ENCODE measurements around the gene CD300LF.

CD300LF gene

DNA sequence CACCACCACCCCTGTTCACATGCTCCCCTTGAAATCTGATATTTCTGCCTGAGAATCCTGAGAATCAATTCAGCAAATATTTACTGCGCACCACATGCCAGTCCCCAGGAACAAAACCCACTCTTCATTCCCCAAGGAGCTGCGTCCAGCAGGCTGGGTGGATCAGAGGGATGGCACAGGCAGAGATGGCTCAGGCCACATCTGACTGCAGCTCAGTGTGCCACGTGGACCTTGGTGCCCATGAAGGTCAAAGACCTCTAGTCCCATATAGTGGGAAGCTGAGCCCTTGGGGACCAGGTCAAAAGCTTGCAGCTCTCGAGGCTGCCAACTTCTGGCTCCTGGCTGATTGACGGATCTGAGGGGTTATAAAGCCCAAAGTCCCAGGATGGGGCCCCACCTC, 31.8 kb downstream of the CD300LF start:
- DNase-seq (no peak), ATAC-seq (ENCODE audit: insufficient read depth, low read depth) (no peak)
- H3K27ac ChIP-seq (ENCODE audit: low read length) = no peak overlapping the region
- H3K79me2 ChIP-seq (ENCODE audit: insufficient read depth, low read length) = no peaks in the 10 kb centered on the region
- no peak for TF ChIP-seq EZH2 (IDR thresholded peaks at IDR 0.05; ENCODE audit: borderline replicate concordance, low read depth, low read length, severe bottlenecking)
- H3K4me1 ChIP-seq (ENCODE audit: insufficient read depth, low read length) = no peaks in the 10 kb centered on the region
- no peak overlapping the region for H2AFZ ChIP-seq (ENCODE audit: low read depth, low read length)
- no peaks in the 10 kb centered on the region for H3K9me3 ChIP-seq (ENCODE audit: insufficient read depth, low read length, severe bottlenecking)
- H4K20me1 ChIP-seq (ENCODE audit: insufficient read depth, low read length) = no peaks in the 10 kb centered on the region
- H3K36me3 ChIP-seq (ENCODE audit: insufficient read depth, low read length) = no peaks in the 10 kb centered on the region
- H3K9ac ChIP-seq (ENCODE audit: low read depth, low read length) = no peak overlapping the region
- peaks cover 8% of the 10 kb centered on the region for H3K27me3 ChIP-seq (ENCODE audit: insufficient read depth, low read length, poor library complexity)
- H3K4me2 ChIP-seq (ENCODE audit: insufficient read depth, low read length) = no peak overlapping the region
- no peak overlapping the region for H3K4me3 ChIP-seq (ENCODE audit: low read depth in 1 of 2, low read length in 2 of 2)

GRCh38 chr17:74680213-74680612, 32.5 kb downstream of the CD300LF start:
- Histone ChIP-seq H3K27ac (ENCODE audit: low read length) (no peak overlapping the region), H3K4me2 (ENCODE audit: insufficient read depth, low read length) (no peak overlapping the region), H3K79me2 (ENCODE audit: insufficient read depth, low read length) (no peaks in the 10 kb centered on the region), H3K27me3 (ENCODE audit: insufficient read depth, low read length, poor library complexity) (peaks cover 9% of the 10 kb centered on the region), H3K4me3 (ENCODE audit: low read depth in 1 of 2, low read length in 2 of 2) (no peak overlapping the region), H3K9me3 (ENCODE audit: insufficient read depth, low read length, severe bottlenecking) (no peaks in the 10 kb centered on the region), H4K20me1 (ENCODE audit: insufficient read depth, low read length) (no peaks in the 10 kb centered on the region), H3K36me3 (ENCODE audit: insufficient read depth, low read length) (no peaks in the 10 kb centered on the region), H3K9ac (ENCODE audit: low read depth, low read length) (no peak overlapping the region), H2AFZ (ENCODE audit: low read depth, low read length) (no peak overlapping the region), H3K4me1 (ENCODE audit: insufficient read depth, low read length) (no peaks in the 10 kb centered on the region)
- ATAC-seq (ENCODE audit: insufficient read depth, low read depth) (no peak), DNase-seq (no peak)
- TF ChIP-seq CTCF (IDR thresholded peaks at IDR 0.05; ENCODE audit: borderline replicate concordance, extremely low read depth, low read length, poor library complexity, severe bottlenecking) = no peak
- no peak for TF ChIP-seq EZH2 (IDR thresholded peaks at IDR 0.05; ENCODE audit: borderline replicate concordance, low read depth, low read length, severe bottlenecking)

GRCh38 chr17:74679374-74679773, 33.3 kb downstream of the CD300LF start:
- H3K27me3 ChIP-seq (ENCODE audit: insufficient read depth, low read length, poor library complexity) = peaks cover 9% of the 10 kb centered on the region
- no peaks in the 10 kb centered on the region for H3K4me1 ChIP-seq (ENCODE audit: insufficient read depth, low read length)

DNA sequence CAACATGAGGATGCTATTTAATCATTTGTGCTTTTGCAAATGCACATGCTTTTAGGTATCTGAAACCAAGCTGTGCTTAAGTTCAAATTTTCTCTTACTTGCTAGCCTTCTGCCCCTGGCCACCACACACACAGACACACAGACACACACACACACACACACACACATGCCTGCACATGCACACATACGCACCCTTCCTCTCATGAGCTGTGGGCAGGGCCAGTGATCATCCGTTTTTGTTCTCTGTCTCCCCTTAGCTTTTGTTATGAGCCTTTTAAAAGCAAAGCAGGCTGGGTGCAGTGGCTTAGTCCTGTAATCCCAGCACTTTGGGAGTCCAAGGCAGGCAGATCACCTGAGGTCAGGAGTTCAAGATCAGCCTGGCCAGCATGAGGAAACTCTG, 34.2 kb downstream of the CD300LF start:
- no peak for DNase-seq
- Histone ChIP-seq H4K20me1 (ENCODE audit: insufficient read depth, low read length) (no peaks in the 10 kb centered on the region), H3K9me3 (ENCODE audit: insufficient read depth, low read length, severe bottlenecking) (no peaks in the 10 kb centered on the region), H3K36me3 (ENCODE audit: insufficient read depth, low read length) (no peaks in the 10 kb centered on the region), H3K27me3 (ENCODE audit: insufficient read depth, low read length, poor library complexity) (peaks cover 9% of the 10 kb centered on the region), H3K27ac (ENCODE audit: low read length) (no peak overlapping the region), H2AFZ (ENCODE audit: low read depth, low read length) (no peak overlapping the region), H3K79me2 (ENCODE audit: insufficient read depth, low read length) (no peaks in the 10 kb centered on the region), H3K4me1 (ENCODE audit: insufficient read depth, low read length) (no peaks in the 10 kb centered on the region), H3K4me3 (ENCODE audit: low read depth in 1 of 2, low read length in 2 of 2) (no peak overlapping the region), H3K4me2 (ENCODE audit: insufficient read depth, low read length) (no peak overlapping the region), H3K9ac (ENCODE audit: low read depth, low read length) (no peak overlapping the region)
- ATAC-seq (ENCODE audit: insufficient read depth, low read depth) = no peak
- TF ChIP-seq CTCF (IDR thresholded peaks at IDR 0.05; ENCODE audit: borderline replicate concordance, extremely low read depth, low read length, poor library complexity, severe bottlenecking) (no peak), EZH2 (IDR thresholded peaks at IDR 0.05; ENCODE audit: borderline replicate concordance, low read depth, low read length, severe bottlenecking) (no peak)

More at GRCh38 chr17:74679374-74679773, 33.3 kb downstream of the CD300LF start:
- no peak for TF ChIP-seq EZH2 (IDR thresholded peaks at IDR 0.05; ENCODE audit: borderline replicate concordance, low read depth, low read length, severe bottlenecking)
- no peak for TF ChIP-seq CTCF (IDR thresholded peaks at IDR 0.05; ENCODE audit: borderline replicate concordance, extremely low read depth, low read length, poor library complexity, severe bottlenecking)
- Histone ChIP-seq H3K36me3 (ENCODE audit: insufficient read depth, low read length) (no peaks in the 10 kb centered on the region), H3K4me3 (ENCODE audit: low read depth in 1 of 2, low read length in 2 of 2) (no peak overlapping the region), H2AFZ (ENCODE audit: low read depth, low read length) (no peak overlapping the region), H3K9ac (ENCODE audit: low read depth, low read length) (no peak overlapping the region), H3K9me3 (ENCODE audit: insufficient read depth, low read length, severe bottlenecking) (no peaks in the 10 kb centered on the region), H3K4me2 (ENCODE audit: insufficient read depth, low read length) (no peak overlapping the region), H4K20me1 (ENCODE audit: insufficient read depth, low read length) (no peaks in the 10 kb centered on the region), H3K79me2 (ENCODE audit: insufficient read depth, low read length) (no peaks in the 10 kb centered on the region), H3K27ac (ENCODE audit: low read length) (no peak overlapping the region)
- ATAC-seq (ENCODE audit: insufficient read depth, low read depth) (no peak), DNase-seq (no peak)
